Tibial artery (tissue), 4 donors: ENCODE measurements around the gene SFPQ.

Experiments
- DNase-seq, 2 donors: peaks; one replicate each; pipeline ENCODE4 v3.0.0-alpha.2; 2019
- H3K27ac ChIP-seq, 2 donors: fragments of 200-600 bp; sonication (generic) in 1 of 2; 1 replicate in 1 of 2; 2 replicates in 1 of 2; pipeline ENCODE4 v1.5.1; 2018 to 2019; ENCODE audit warnings: mild to moderate bottlenecking in 1 of 2
- H3K27me3 ChIP-seq, 2 donors: fragments of 200-600 bp; sonication (generic) in 1 of 2; one replicate each; pipeline versions ENCODE4 v1.5.1 to v1.6.0; 2016 to 2019
- H3K36me3 ChIP-seq, 3 donors: fragments of 200-600 bp; sonication (generic) in 2 of 3; one replicate each; pipeline ENCODE4 v1.5.1; 2016 to 2019; ENCODE audit warnings: mild to moderate bottlenecking in 2 of 3
- H3K4me1 ChIP-seq, 4 donors: fragments of 200-600 bp; sonication (generic) in 2 of 4; 1 replicate in 3 of 4; 2 replicates in 1 of 4; pipeline ENCODE4 v1.5.1; 2016 to 2019
- H3K4me3 ChIP-seq, 2 donors: fragments of 200-600 bp; sonication (generic) in 1 of 2; 1 replicate in 1 of 2; 2 replicates in 1 of 2; pipeline ENCODE4 v1.5.1; 2018 to 2019; ENCODE audit warnings: mild to moderate bottlenecking in 2 of 2
- H3K9me3 ChIP-seq, 3 donors: fragments of 200-600 bp; sonication (generic) in 1 of 3; one replicate each; pipeline ENCODE4 v1.5.1; 2016 to 2019
- intact Hi-C: fragments of 100-400 bp; cut with DNase I; formaldehyde crosslinking; loops from one replicate; pipeline ENCODE4 v1.15.0; 2023; ENCODE audit warnings: low total_unique reads
- TF ChIP-seq, protein P1 (sequence below), 2 experiments: fragments of 200-600 bp in 1 of 2; fragments of 450-650 bp in 1 of 2; IDR thresholded peaks; one replicate each; pipeline ENCODE4 v1.5.1; 2017 to 2019; ENCODE audit warnings: antibody characterized with exemption in 2 of 2, mild to moderate bottlenecking in 1 of 2, moderate library complexity in 1 of 2

Gene SFPQ

DNA sequence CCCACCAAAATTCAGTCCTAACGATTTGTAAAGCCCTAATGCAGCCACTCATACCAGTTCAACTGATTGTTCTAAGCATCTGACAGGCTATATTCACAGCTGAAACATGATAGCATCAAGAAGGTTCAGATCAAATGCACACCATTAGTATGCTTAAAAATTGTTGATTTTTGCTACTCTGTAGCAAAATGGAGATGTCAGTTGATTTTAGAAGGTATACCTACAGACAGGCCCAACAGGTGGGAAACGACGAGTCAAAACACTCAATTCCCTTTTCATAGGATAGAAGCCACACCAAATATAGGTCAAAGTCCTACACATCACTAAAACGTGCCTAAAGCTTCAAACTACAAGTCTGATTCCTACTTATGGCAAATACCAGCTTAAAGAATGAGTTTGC, 6.7 kb downstream of the SFPQ start:
- peaks cover 96 to 100% (median 99%) of the 10 kb centered on the region in 3 donors for H3K36me3 ChIP-seq
- no peaks in the 10 kb centered on the region for H3K9me3 ChIP-seq
- no peak for DNase-seq
- TF ChIP-seq, protein P1, sequence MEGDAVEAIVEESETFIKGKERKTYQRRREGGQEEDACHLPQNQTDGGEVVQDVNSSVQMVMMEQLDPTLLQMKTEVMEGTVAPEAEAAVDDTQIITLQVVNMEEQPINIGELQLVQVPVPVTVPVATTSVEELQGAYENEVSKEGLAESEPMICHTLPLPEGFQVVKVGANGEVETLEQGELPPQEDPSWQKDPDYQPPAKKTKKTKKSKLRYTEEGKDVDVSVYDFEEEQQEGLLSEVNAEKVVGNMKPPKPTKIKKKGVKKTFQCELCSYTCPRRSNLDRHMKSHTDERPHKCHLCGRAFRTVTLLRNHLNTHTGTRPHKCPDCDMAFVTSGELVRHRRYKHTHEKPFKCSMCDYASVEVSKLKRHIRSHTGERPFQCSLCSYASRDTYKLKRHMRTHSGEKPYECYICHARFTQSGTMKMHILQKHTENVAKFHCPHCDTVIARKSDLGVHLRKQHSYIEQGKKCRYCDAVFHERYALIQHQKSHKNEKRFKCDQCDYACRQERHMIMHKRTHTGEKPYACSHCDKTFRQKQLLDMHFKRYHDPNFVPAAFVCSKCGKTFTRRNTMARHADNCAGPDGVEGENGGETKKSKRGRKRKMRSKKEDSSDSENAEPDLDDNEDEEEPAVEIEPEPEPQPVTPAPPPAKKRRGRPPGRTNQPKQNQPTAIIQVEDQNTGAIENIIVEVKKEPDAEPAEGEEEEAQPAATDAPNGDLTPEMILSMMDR (IDR thresholded peaks at IDR 0.05): no peak
- peaks cover 0 to 70% (median 48%) of the 10 kb centered on the region in 4 donors for H3K4me1 ChIP-seq
- no peak overlapping the region for H3K4me3 ChIP-seq
- H3K27ac ChIP-seq: no peak overlapping the region
- no peaks in the 10 kb centered on the region for H3K27me3 ChIP-seq
- intact Hi-C loops: loop anchor here (10.0 kb wide), 1 partner anchor 311 kb away; no protein-coding TSS in a partner anchor

DNA sequence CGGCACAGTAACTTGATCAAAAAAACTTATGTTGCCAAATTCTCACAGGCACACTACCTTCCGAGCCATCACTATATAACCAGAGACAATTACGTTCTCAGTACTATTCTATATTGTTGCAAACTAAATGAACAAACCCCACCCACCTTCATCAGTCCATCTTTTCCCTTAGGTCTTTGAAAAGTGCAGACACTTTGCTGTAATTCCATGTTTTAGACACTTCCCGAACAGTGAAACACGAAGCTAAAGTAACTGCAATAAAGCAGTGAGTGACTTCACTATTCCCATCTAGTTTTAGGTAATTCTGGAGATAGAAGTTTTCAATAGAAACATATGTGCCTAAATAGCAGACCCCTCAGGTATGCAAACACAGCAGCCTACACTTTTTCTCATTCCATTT, 7.7 kb downstream of the SFPQ start:
- Histone ChIP-seq H3K27me3 (no peaks in the 10 kb centered on the region), H3K9me3 (no peaks in the 10 kb centered on the region), H3K4me3 (no peak overlapping the region), H3K36me3 (peaks cover 97 to 100% (median 100%) of the 10 kb centered on the region in 3 donors), H3K27ac (no peak overlapping the region), H3K4me1 (peaks cover 0 to 69% (median 43%) of the 10 kb centered on the region in 4 donors)
- TF ChIP-seq, protein P1 (IDR thresholded peaks at IDR 0.05): no peak
- intact Hi-C loops: loop anchor here (10.0 kb wide), 1 partner anchor 310 kb away; no protein-coding TSS in a partner anchor
- no peak for DNase-seq

DNA sequence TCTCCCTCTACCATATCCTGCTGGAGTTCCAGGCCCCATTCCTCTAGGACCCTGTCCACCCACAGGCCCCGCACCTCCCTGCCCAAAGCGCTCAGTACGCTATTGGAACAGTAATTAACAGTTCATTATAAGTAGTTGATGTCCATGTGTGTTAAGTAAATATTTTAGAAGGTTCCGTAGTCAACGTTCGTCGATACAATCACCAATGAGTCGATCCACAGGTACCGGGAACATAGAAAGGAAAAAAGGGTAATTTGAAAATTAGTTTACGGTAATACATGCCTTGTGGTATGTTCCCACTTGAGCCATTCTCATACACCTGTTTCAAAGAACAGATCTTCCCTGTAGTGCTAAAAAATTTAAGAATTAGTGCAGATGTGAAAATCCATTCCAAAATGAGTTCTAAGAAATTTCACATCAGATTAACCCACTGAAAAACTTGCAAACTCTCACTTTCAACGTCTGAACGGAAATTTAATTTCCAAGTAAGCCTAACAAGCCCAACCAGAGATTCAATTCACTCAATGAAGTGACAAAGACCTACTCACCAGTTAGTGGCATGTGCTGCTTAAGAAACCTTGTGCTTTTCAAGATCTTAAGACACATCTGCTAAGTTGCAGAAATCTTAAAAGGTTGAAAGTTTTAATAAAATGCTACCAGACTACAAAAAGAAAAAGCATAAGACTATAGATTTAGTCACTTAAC, 8.3 kb downstream of the SFPQ start:
- H3K36me3 ChIP-seq: peaks cover 96 to 99% (median 98%) of the 10 kb centered on the region in 3 donors
- intact Hi-C loops: loop anchor here (10.0 kb wide), 1 partner anchor 310 kb away; no protein-coding TSS in a partner anchor
- TF ChIP-seq, protein P1 (IDR thresholded peaks at IDR 0.05): no peak

DNA sequence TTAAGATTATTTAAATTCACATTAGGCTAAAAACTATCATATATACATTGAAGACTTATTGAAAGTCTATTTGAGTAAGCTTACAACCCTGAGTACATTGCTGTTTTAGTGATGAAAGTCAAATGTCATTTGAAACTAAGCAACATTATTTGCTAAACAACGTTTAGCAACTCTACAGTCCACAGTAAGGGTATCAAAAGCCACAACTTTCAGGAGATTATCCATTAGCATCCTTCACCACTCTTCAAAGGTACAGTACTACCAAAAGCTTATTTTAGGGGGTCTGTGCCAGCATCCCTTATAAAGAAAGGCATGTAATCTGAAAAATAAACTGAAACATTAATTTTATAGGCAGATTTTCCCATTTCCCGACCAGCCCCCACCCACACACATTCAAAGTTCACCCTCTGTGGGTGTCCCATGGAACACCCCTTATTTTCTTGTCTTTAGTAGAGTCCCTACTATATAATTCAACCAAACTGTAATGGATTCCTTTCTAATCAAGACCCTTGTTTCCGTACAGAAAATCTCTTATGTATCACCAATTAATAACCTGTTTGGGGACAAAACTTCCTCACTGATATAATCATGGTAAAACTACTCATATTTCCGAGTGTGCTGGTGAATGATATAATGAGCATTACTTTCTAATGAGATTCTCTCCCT, 11.0 kb downstream of the SFPQ start:
- TF ChIP-seq, protein P1 (IDR thresholded peaks at IDR 0.05): no peak
- H3K4me3 ChIP-seq: no peak overlapping the region
- no peaks in the 10 kb centered on the region for H3K27me3 ChIP-seq
- no peaks in the 10 kb centered on the region for H3K9me3 ChIP-seq
- DNase-seq: no peak
- H3K36me3 ChIP-seq: peaks cover 83 to 99% (median 94%) of the 10 kb centered on the region in 3 donors
- no peak overlapping the region for H3K27ac ChIP-seq
- peaks cover 0 to 55% (median 26%) of the 10 kb centered on the region in 4 donors for H3K4me1 ChIP-seq
- intact Hi-C loops: loop anchor here (10.0 kb wide), 1 partner anchor 307 kb away; no protein-coding TSS in a partner anchor

More for the DNA sequence above, 8.3 kb downstream of the SFPQ start:
- Histone ChIP-seq H3K27me3 (no peaks in the 10 kb centered on the region), H3K4me1 (peaks cover 0 to 69% (median 40%) of the 10 kb centered on the region in 4 donors), H3K4me3 (no peak overlapping the region), H3K9me3 (no peaks in the 10 kb centered on the region), H3K27ac (no peak overlapping the region)
- no peak for DNase-seq

DNA sequence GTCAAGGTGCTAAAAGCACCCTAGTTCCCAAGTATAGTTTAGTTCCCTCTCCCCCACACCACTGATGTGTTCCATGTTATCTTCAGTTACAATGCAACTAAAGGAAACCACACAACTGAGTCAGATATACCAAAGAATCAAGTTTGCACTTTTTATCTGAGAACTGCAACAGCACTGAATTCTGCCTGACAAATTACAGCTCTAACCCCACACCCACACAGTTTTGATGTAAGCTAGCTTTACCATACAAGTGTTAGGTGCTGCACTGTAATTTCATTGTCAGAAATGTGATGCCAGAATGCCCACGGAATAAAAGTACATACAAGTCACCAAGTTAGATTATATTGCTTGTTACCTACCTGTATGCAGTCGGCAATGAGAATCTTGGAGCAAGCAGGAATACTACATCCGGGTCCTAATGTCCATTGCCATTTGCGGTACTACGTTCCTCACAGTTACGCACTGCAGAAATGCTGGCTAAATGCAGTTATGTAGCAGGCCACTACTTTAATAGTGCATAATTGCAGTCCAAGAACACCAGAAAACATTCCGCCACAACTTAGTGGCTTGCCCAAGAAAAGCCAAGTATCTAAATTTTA, 12.1 kb downstream of the SFPQ start:
- peaks cover 0 to 44% (median 19%) of the 10 kb centered on the region in 4 donors for H3K4me1 ChIP-seq
- H3K27me3 ChIP-seq: no peaks in the 10 kb centered on the region
- TF ChIP-seq, protein P1 (IDR thresholded peaks at IDR 0.05): no peak
- peaks cover 83 to 99% (median 94%) of the 10 kb centered on the region in 3 donors for H3K36me3 ChIP-seq
- no peak for DNase-seq
- no peak overlapping the region for H3K27ac ChIP-seq
- no peaks in the 10 kb centered on the region for H3K9me3 ChIP-seq
- intact Hi-C loops: loop anchor here (10.0 kb wide), 1 partner anchor 306 kb away; no protein-coding TSS in a partner anchor
- no peak overlapping the region for H3K4me3 ChIP-seq
